GM23338 (cell line): Measurements from ENCODE around the gene SV2A.

Source experiments
- CREB1 ChIP-seq: fragments of 250-450 bp; sonication (Bioruptor Pico); IDR thresholded peaks from 2 replicates; pipeline ENCODE4 v1.5.0; 2020; ENCODE audit warnings: low read depth, mild to moderate bottlenecking, moderate library complexity
- EZH2 ChIP-seq: fragments of 200-600 bp; sonication (generic); IDR thresholded peaks from one replicate; pipeline ENCODE4 v1.8.0; 2017; ENCODE audit warnings: antibody characterized with exemption, mild to moderate bottlenecking, low read depth; ENCODE audit not compliant: unreplicated experiment
- EZH2phosphoT487 ChIP-seq: fragments of 200-600 bp; sonication (generic); IDR thresholded peaks from one replicate; pipeline ENCODE4 v1.8.1; 2018; ENCODE audit warnings: antibody characterized with exemption; ENCODE audit not compliant: unreplicated experiment
- JUNB ChIP-seq: IDR thresholded peaks from one replicate; pipeline ENCODE4 v1.6.1; 2016; ENCODE audit warnings: antibody characterized with exemption; ENCODE audit not compliant: unreplicated experiment
- NANOG ChIP-seq: IDR thresholded peaks from 2 replicates; pipeline ENCODE4 v1.6.1; 2016; ENCODE audit warnings: antibody characterized with exemption, borderline replicate concordance
- POLR2AphosphoS5 ChIP-seq: IDR thresholded peaks from 2 replicates; pipeline ENCODE4 v1.6.1; 2016; ENCODE audit warnings: antibody characterized with exemption, low read depth
- STAT1 ChIP-seq: IDR thresholded peaks from one replicate; pipeline ENCODE4 v1.6.1; 2016; ENCODE audit warnings: antibody characterized with exemption; ENCODE audit not compliant: unreplicated experiment
- ZNF114 ChIP-seq: fragments of 250-450 bp; sonication (Bioruptor Pico); IDR thresholded peaks from 2 replicates; pipeline ENCODE4 v1.5.0; 2020; ENCODE audit warnings: mild to moderate bottlenecking, moderate library complexity
- ZNF331 ChIP-seq: fragments of 250-450 bp; sonication (Bioruptor Pico); IDR thresholded peaks from 2 replicates; pipeline ENCODE4 v1.5.0; 2020; ENCODE audit warnings: low read depth, mild to moderate bottlenecking, moderate library complexity
- TF ChIP-seq, protein P1 (sequence below), 2 experiments: fragments of 200-600 bp in 1 of 2; sonication (generic) in 1 of 2; conservative IDR thresholded peaks; 2 replicates each; pipeline versions ENCODE4 v1.5.1 to v1.6.1; 2016 to 2017; ENCODE audit warnings: antibody characterized with exemption in 2 of 2, low read depth in 2 of 2, mild to moderate bottlenecking in 2 of 2, moderate library complexity in 1 of 2
- TF ChIP-seq, protein P2 (sequence below): IDR thresholded peaks from one replicate; pipeline ENCODE4 v1.6.1; 2018; ENCODE audit warnings: antibody characterized with exemption; ENCODE audit not compliant: unreplicated experiment
- TF ChIP-seq, protein P3 (sequence below): fragments of 250-450 bp; sonication (Bioruptor Pico); IDR thresholded peaks from 2 replicates; pipeline ENCODE4 v1.5.0; 2020; ENCODE audit warnings: mild to moderate bottlenecking, moderate library complexity
- TF ChIP-seq, protein P4 (sequence below): IDR thresholded peaks from 2 replicates; pipeline ENCODE4 v1.6.1; 2016; ENCODE audit warnings: antibody characterized with exemption

GRCh38 chr1:149888247-149888998 lies 29.2 kb downstream of the SV2A start:
- TF ChIP-seq, protein P1, sequence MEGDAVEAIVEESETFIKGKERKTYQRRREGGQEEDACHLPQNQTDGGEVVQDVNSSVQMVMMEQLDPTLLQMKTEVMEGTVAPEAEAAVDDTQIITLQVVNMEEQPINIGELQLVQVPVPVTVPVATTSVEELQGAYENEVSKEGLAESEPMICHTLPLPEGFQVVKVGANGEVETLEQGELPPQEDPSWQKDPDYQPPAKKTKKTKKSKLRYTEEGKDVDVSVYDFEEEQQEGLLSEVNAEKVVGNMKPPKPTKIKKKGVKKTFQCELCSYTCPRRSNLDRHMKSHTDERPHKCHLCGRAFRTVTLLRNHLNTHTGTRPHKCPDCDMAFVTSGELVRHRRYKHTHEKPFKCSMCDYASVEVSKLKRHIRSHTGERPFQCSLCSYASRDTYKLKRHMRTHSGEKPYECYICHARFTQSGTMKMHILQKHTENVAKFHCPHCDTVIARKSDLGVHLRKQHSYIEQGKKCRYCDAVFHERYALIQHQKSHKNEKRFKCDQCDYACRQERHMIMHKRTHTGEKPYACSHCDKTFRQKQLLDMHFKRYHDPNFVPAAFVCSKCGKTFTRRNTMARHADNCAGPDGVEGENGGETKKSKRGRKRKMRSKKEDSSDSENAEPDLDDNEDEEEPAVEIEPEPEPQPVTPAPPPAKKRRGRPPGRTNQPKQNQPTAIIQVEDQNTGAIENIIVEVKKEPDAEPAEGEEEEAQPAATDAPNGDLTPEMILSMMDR (conservative IDR thresholded peaks at IDR 0.05; ENCODE audit: low read depth in 2 of 2), result peak; percentile 64 to 73
- no peak for TF ChIP-seq EZH2
- peak; percentile 56 for TF ChIP-seq CREB1 (CRISPR knock-in tag)
- TF ChIP-seq EZH2phosphoT487, result no peak
- TF ChIP-seq POLR2AphosphoS5, result no peak
- TF ChIP-seq STAT1, result no peak
- no peak for TF ChIP-seq ZNF331 (CRISPR knock-in tag)
- TF ChIP-seq, protein P2, sequence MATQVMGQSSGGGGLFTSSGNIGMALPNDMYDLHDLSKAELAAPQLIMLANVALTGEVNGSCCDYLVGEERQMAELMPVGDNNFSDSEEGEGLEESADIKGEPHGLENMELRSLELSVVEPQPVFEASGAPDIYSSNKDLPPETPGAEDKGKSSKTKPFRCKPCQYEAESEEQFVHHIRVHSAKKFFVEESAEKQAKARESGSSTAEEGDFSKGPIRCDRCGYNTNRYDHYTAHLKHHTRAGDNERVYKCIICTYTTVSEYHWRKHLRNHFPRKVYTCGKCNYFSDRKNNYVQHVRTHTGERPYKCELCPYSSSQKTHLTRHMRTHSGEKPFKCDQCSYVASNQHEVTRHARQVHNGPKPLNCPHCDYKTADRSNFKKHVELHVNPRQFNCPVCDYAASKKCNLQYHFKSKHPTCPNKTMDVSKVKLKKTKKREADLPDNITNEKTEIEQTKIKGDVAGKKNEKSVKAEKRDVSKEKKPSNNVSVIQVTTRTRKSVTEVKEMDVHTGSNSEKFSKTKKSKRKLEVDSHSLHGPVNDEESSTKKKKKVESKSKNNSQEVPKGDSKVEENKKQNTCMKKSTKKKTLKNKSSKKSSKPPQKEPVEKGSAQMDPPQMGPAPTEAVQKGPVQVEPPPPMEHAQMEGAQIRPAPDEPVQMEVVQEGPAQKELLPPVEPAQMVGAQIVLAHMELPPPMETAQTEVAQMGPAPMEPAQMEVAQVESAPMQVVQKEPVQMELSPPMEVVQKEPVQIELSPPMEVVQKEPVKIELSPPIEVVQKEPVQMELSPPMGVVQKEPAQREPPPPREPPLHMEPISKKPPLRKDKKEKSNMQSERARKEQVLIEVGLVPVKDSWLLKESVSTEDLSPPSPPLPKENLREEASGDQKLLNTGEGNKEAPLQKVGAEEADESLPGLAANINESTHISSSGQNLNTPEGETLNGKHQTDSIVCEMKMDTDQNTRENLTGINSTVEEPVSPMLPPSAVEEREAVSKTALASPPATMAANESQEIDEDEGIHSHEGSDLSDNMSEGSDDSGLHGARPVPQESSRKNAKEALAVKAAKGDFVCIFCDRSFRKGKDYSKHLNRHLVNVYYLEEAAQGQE, result no peak
- TF ChIP-seq ZNF114 (CRISPR knock-in tag), result no peak
- no peak for TF ChIP-seq NANOG
- TF ChIP-seq, protein P3, sequence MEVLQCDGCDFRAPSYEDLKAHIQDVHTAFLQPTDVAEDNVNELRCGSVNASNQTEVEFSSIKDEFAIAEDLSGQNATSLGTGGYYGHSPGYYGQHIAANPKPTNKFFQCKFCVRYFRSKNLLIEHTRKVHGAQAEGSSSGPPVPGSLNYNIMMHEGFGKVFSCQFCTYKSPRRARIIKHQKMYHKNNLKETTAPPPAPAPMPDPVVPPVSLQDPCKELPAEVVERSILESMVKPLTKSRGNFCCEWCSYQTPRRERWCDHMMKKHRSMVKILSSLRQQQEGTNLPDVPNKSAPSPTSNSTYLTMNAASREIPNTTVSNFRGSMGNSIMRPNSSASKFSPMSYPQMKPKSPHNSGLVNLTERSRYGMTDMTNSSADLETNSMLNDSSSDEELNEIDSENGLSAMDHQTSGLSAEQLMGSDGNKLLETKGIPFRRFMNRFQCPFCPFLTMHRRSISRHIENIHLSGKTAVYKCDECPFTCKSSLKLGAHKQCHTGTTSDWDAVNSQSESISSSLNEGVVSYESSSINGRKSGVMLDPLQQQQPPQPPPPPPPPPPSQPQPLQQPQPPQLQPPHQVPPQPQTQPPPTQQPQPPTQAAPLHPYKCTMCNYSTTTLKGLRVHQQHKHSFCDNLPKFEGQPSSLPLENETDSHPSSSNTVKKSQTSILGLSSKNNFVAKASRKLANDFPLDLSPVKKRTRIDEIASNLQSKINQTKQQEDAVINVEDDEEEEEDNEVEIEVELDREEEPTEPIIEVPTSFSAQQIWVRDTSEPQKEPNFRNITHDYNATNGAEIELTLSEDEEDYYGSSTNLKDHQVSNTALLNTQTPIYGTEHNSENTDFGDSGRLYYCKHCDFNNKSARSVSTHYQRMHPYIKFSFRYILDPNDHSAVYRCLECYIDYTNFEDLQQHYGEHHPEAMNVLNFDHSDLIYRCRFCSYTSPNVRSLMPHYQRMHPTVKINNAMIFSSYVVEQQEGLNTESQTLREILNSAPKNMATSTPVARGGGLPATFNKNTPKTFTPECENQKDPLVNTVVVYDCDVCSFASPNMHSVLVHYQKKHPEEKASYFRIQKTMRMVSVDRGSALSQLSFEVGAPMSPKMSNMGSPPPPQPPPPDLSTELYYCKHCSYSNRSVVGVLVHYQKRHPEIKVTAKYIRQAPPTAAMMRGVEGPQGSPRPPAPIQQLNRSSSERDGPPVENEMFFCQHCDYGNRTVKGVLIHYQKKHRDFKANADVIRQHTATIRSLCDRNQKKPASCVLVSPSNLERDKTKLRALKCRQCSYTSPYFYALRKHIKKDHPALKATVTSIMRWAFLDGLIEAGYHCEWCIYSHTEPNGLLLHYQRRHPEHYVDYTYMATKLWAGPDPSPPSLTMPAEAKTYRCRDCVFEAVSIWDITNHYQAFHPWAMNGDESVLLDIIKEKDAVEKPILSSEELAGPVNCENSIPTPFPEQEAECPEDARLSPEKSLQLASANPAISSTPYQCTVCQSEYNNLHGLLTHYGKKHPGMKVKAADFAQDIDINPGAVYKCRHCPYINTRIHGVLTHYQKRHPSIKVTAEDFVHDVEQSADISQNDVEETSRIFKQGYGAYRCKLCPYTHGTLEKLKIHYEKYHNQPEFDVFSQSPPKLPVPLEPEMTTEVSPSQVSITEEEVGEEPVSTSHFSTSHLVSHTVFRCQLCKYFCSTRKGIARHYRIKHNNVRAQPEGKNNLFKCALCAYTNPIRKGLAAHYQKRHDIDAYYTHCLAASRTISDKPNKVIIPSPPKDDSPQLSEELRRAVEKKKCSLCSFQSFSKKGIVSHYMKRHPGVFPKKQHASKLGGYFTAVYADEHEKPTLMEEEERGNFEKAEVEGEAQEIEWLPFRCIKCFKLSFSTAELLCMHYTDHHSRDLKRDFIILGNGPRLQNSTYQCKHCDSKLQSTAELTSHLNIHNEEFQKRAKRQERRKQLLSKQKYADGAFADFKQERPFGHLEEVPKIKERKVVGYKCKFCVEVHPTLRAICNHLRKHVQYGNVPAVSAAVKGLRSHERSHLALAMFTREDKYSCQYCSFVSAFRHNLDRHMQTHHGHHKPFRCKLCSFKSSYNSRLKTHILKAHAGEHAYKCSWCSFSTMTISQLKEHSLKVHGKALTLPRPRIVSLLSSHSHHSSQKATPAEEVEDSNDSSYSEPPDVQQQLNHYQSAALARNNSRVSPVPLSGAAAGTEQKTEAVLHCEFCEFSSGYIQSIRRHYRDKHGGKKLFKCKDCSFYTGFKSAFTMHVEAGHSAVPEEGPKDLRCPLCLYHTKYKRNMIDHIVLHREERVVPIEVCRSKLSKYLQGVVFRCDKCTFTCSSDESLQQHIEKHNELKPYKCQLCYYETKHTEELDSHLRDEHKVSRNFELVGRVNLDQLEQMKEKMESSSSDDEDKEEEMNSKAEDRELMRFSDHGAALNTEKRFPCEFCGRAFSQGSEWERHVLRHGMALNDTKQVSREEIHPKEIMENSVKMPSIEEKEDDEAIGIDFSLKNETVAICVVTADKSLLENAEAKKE (CRISPR knock-in tag), result no peak
- no peak for TF ChIP-seq JUNB
- TF ChIP-seq, protein P4, sequence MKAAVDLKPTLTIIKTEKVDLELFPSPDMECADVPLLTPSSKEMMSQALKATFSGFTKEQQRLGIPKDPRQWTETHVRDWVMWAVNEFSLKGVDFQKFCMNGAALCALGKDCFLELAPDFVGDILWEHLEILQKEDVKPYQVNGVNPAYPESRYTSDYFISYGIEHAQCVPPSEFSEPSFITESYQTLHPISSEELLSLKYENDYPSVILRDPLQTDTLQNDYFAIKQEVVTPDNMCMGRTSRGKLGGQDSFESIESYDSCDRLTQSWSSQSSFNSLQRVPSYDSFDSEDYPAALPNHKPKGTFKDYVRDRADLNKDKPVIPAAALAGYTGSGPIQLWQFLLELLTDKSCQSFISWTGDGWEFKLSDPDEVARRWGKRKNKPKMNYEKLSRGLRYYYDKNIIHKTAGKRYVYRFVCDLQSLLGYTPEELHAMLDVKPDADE, result 0 out of 2 replicates have a peak, but pooled peaks have one; percentile 27
